Measurements from ENCODE around the gene SCUBE1.

- TF ChIP-seq EZH2 (IDR thresholded peaks at IDR 0.05; ENCODE audit: insufficient read depth, poor library complexity, severe bottlenecking) (no peak), EZH2phosphoT487 (IDR thresholded peaks at IDR 0.05; ENCODE audit: insufficient read depth, low read depth) (no peak)
Measured at GRCh38 chr22:43148581-43148980, 194.6 kb downstream of the SCUBE1 start.

All from GM23248 (cell line).